NCI-H510A (cell line): ENCODE measurements around the gene UGDH.
A peak's percentile ranks its signal among the peaks of the same experiment; 100 is the strongest.
"Not testable (repeated sequence)": the region's sequence is repeated elsewhere in the genome, so short reads cannot be mapped to it uniquely, and the experiment has no call there.

ENCODE experiments used
- DNase-seq: peaks from one replicate; lab custom pipeline; 2025; lab: John Stamatoyannopoulos, UW

The UGDH gene

GRCh38 chr4:39528061-39528465 is 824 bp upstream of the UGDH start:
- no peak for DNase-seq

DNA sequence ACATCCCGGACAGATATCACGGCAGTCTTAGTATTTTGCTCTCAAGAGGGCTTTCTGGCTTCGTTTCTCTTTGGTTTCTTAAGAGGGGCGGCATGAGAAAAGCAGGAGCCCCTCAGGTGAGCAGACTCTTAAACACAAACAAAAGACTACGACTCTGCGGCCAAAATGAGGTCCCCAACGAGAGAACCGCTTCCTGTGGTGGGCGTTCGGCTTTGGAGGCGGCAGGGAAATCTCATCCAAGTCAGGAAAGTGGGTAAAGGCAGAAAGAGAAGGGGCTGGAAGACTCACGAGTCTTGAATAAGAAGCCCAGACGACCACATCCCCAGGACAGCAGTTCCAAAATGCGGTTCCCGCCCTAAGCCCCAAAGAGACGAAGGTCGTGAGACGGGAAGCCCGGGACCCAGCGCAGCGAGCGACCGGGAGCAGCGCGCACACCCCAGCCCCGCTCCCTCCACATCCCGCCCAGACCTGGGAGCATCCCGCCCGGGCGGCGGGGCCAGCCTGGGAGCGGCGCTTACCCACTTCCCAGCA is 409 bp downstream of the UGDH start:
- no peak for DNase-seq

DNA sequence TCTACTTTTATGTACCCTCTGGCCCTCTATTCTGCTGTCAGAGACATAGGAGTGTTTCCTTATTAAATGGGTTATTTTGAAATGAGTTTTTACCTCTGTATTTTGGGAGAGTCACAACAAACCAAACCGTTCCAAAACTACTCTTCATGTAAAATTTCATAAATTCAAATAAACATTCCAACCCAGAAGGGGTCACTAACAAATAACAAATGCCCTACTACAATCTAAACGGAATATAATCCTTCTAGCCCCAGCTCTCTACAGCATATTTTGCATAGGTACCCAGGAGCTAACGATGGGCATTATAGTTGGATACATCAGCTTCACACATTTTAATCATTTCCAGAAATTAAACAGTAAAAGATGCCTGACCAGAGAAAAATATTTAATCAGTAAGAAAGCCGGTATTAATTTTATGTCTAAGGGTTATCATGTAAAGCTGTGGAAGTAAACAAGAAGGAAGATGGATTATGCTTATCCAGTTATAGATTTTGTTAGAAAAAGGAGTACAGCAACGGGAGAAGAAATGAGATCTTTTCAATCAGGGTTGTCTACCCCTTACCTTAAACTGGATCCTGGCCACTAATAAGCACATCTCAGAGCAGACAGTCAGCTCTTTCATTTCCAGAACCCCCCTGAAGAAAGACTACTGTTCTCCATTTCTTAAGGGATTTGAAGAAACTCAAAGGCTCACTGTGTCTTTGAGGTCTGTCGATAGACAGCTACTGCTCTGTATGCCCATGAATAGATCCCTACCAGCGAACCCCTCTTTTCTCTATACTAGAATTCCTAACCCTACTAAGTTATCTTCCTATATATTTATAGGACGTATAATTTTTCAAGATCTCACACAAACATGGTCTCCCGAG is 1.2 kb downstream of the UGDH start:
- no peak for DNase-seq

- DNase-seq: no peak
Observed at GRCh38 chr4:39524161-39524957, 2.9 kb downstream of the UGDH start.

- DNase-seq: no peak
Observed at GRCh38 chr4:39522068-39522467, 5.2 kb downstream of the UGDH start.

GRCh38 chr4:39521253-39521919 is 5.9 kb downstream of the UGDH start:
- DNase-seq: no peak

- DNase-seq: no peak
Observed at GRCh38 chr4:39518484-39518883, 8.8 kb downstream of the UGDH start.

GRCh38 chr4:39516407-39516966 is 10.8 kb downstream of the UGDH start:
- DNase-seq: no peak

DNA sequence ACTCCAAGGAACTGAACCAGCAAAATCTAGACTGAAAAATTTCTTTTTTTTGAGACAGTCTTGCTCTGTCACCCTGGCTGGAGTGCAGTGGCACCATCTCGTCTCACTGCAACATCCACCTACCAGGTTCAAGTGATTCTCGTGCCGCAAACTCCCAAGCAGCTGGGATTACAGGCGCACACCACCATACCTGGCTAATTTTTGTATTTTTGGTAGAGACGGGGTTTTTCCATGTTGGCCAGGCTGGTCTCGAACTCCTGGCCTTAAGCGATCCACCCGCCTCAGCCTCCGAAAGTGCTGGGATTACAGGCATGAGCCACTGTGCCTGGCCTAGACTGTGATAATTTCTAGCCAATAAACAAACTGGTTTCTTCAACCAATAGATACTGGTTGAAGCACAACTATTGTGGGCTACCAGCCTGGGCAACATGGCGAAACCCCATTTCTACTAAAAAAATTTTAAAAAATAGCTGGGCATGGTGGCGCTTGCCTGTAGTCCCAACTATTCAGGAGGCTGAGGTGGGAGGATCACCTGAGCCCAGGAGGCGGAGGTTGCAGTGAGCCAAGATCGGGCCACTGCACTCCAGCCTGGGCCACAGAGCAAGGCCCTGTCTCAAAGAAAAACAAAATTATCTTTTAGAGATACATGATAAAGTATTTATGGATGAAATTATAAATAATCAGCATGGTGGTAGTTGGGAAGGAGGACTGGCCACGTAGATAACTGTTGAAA is 11.4 kb downstream of the UGDH start:
- DNase-seq: not testable (repeated sequence)

DNA sequence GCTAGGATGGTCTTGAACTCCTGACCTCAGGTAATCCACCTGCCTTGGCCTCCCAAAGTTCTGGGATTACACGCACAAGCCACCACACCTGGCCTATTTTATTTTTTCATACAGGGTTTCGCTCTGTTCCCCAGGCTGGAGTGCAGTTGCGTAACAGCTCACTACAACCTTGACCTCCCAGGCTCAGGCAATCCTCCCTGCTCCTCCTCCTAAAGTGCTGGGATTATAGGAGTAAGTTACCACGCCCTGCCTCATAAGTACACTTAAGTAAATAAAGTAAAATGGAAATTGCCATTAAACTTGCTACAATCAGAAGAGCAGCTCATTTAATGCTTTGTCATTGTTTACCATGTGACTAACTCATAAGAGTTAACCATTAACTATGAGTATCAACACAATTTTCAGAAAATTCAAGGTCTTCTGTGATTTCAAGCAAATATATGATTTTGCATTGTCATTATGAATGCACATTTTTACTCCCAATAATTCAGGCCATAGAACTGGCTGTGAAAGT is 12.3 kb downstream of the UGDH start:
- peak; percentile 11 for DNase-seq

GRCh38 chr4:39514266-39514665 is 13.0 kb downstream of the UGDH start:
- not testable (repeated sequence) for DNase-seq

GRCh38 chr4:39510348-39510929 is 16.8 kb downstream of the UGDH start:
- DNase-seq: no peak

DNA sequence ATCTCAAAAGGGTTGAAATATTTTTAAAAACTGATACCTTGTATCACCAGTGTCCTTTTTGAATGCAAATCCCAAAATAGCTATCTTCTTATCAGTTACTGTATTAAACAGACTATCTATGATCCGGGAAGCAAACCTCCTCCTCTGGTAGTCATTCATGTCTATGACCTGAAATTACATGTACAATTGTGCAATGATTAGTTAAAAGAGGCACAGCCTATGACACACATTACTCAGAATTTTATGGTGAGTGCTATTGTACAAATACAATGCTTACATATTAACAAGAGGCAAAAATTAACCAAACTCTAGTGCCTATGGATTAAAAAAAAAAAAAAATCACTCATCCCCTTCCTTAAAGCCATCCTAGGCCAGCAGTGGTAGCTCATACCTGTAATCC is 21.7 kb downstream of the UGDH start:
- DNase-seq: no peak

DNA sequence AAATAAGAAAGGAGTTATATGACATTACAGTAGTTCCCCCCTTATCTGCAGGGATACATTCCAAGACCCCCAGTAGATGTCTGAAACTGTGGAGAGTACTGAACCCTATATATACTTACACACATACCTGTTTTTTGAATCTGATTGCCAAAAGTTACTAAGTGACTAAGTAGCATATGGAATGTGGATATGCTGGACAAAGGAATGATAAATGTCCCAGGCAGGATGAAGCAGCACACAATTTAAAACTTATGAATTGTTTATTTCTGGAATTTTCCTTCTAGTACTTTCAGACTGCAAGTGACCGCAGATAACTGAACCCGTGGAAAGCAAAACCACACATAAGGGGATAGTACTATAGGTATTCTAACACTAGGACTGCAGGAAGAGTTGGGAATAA is 22.7 kb downstream of the UGDH start:
- no peak for DNase-seq

- DNase-seq: not testable (repeated sequence)
Observed at GRCh38 chr4:39502664-39503035, 24.6 kb downstream of the UGDH start.

DNA sequence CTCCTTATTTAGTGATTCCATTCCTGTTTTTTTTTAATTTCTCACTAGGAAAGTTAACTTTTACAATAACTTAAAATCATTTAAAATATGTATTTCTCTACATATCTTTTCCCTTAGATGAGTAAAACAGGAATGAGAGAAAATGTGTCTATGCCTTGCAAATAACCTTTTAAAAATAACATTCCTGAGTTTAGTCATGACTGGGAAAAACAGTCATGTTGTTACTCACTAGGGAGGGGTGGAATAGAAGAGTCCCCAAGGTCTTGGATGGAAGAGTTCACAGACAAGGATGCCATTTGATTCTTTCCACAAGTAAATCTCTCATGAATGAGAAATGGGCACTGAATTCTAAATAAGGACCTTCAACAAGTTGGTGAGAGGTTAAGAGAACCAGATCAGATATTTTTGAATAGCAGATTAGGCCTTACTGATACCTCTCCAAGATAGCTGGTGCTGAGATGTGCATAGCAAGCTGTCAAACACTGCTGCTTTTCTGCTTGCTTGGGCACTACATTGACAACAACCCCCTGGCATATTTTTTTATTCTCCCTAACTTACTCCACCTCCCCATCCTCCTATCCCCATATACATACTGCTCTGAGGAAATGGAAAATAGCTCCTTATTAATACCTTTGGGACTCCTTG is 25.1 kb downstream of the UGDH start:
- no peak for DNase-seq

GRCh38 chr4:39498727-39499020 is 28.6 kb downstream of the UGDH start:
- no peak for DNase-seq

DNA sequence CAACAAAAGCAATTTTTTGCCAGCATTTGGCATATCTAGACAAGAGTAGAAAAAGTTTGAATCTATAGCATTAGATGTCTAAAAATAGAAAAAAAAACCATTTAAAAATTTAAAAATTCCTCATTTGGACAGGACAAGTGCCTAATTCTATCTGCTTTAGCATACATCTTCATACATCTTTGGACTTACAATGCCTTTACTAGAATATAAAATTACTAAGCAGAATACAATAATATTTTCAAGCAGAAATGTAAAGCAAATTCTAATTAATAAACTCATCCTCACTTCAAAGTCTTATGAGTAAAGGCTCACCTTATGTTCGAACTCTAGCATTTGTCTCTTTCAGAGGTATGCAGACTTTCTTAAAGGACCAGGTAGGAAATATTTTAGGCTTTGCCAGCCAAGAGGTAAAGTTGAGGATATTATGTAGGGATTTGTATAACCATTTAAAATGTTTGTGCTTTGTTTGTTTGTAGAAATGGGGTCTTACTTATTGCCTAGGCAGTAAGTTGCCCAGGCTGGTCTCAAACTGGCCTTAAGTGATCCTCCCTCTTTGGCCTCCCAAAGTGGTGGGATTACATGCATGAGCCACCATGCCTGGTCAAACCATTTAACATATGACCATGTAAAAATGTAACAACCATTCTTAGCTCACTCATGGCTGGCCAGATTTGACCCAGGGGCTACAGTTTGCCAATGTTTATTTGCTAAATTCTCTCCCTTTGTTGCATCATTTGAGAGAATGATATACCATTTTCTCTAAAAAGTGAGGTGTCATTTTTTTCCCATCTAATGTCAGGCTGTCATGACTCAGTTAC is 29.1 kb downstream of the UGDH start:
- no peak for DNase-seq

GRCh38 chr4:39495446-39496213 is 31.6 kb downstream of the UGDH start:
- DNase-seq: no peak
